BE2C (cell line): Measurements from ENCODE around the gene GPR160.

Experiments used
- DNase-seq: peaks from one replicate; pipeline ENCODE4 v3.0.0-alpha.2; 2020
- H3K27me3 ChIP-seq: fragments of 250-450 bp; sonication (Bioruptor Pico); 2 replicates; pipeline ENCODE4 v1.5.1; 2020; ENCODE audit warnings: mild to moderate bottlenecking
- H3K36me3 ChIP-seq: fragments of 250-450 bp; sonication (Bioruptor Pico); 2 replicates; pipeline ENCODE4 v1.5.1; 2020; ENCODE audit warnings: mild to moderate bottlenecking
- H3K4me1 ChIP-seq: fragments of 250-450 bp; sonication (Bioruptor Pico); 2 replicates; pipeline ENCODE4 v1.5.1; 2020
- H3K4me3 ChIP-seq: 2 replicates; pipeline ENCODE4 v1.5.1; 2011; ENCODE audit warnings: low read depth, low read length
- H3K9me3 ChIP-seq: fragments of 250-450 bp; sonication (Bioruptor Pico); 2 replicates; pipeline ENCODE4 v1.5.1; 2020
- CTCF ChIP-seq: IDR thresholded peaks from 2 replicates; pipeline ENCODE4 v1.5.1; 2012; ENCODE audit warnings: mild to moderate bottlenecking, low read depth, low read length

Gene GPR160

GRCh38 chr3:170079536-170080165 is 41.9 kb downstream of the GPR160 start:
- Histone ChIP-seq H3K27me3 (no peaks in the 10 kb centered on the region), H3K9me3 (no peaks in the 10 kb centered on the region), H3K36me3 (no peaks in the 10 kb centered on the region), H3K4me1 (0 out of 2 replicates have a peak, but pooled peaks cover 3% of the 10 kb centered on the region), H3K4me3 (no peak overlapping the region)
- TF ChIP-seq CTCF = no peak
- no peak for DNase-seq

GRCh38 chr3:170080605-170081004 is 42.8 kb downstream of the GPR160 start:
- no peak for TF ChIP-seq CTCF
- Histone ChIP-seq H3K4me3 (no peak overlapping the region), H3K36me3 (no peaks in the 10 kb centered on the region; the same call in 1 of the 2 replicates), H3K27me3 (no peaks in the 10 kb centered on the region), H3K9me3 (no peaks in the 10 kb centered on the region), H3K4me1 (0 out of 2 replicates have a peak, but pooled peaks cover 3% of the 10 kb centered on the region)
- no peak for DNase-seq

- DNase-seq = no peak
- Histone ChIP-seq H3K27me3 (no peaks in the 10 kb centered on the region), H3K4me1 (0 out of 2 replicates have a peak, but pooled peaks cover 3% of the 10 kb centered on the region), H3K9me3 (no peaks in the 10 kb centered on the region), H3K4me3 (no peak overlapping the region), H3K36me3 (peaks cover 3% of the 10 kb centered on the region)
- TF ChIP-seq CTCF = no peak
Measured at GRCh38 chr3:170081079-170081741, 43.4 kb downstream of the GPR160 start.

- H3K9me3 ChIP-seq = no peaks in the 10 kb centered on the region
- H3K4me1 ChIP-seq = 0 out of 2 replicates have a peak, but pooled peaks cover 3% of the 10 kb centered on the region
- H3K4me3 ChIP-seq = no peak overlapping the region
- H3K27me3 ChIP-seq = no peaks in the 10 kb centered on the region
- H3K36me3 ChIP-seq = peaks cover 10% of the 10 kb centered on the region
- no peak for TF ChIP-seq CTCF
- no peak for DNase-seq
Measured at GRCh38 chr3:170083343-170083742, 45.5 kb downstream of the GPR160 start.

- peaks cover 18% of the 10 kb centered on the region for H3K36me3 ChIP-seq
- H3K4me3 ChIP-seq = no peak overlapping the region
- no peaks in the 10 kb centered on the region for H3K9me3 ChIP-seq
- TF ChIP-seq CTCF = no peak
- H3K27me3 ChIP-seq = no peaks in the 10 kb centered on the region
- no peak for DNase-seq
- H3K4me1 ChIP-seq = no peaks in the 10 kb centered on the region
Measured at GRCh38 chr3:170085396-170085795, 47.6 kb downstream of the GPR160 start.

GRCh38 chr3:170089862-170090600 is 52.2 kb downstream of the GPR160 start:
- H3K4me1 ChIP-seq = no peaks in the 10 kb centered on the region
- no peak for DNase-seq
- H3K36me3 ChIP-seq = peaks cover 24% of the 10 kb centered on the region
- TF ChIP-seq CTCF = no peak
- H3K4me3 ChIP-seq = no peak overlapping the region
- H3K9me3 ChIP-seq = no peaks in the 10 kb centered on the region
- H3K27me3 ChIP-seq = no peaks in the 10 kb centered on the region
